CD4-positive, alpha-beta T cell treated with Interferon gamma for 1 hour (primary cell): Measurements from ENCODE around the gene OR1K1.
"Not testable (repeated sequence)": the region's sequence is repeated elsewhere in the genome, so short reads cannot be mapped to it uniquely, and the experiment has no call there.

Experiments
- DNase-seq: peaks from one replicate; pipeline ENCODE4 v3.0.0-alpha.2; 2020

Gene OR1K1, protein sequence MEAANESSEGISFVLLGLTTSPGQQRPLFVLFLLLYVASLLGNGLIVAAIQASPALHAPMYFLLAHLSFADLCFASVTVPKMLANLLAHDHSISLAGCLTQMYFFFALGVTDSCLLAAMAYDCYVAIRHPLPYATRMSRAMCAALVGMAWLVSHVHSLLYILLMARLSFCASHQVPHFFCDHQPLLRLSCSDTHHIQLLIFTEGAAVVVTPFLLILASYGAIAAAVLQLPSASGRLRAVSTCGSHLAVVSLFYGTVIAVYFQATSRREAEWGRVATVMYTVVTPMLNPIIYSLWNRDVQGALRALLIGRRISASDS

DNA sequence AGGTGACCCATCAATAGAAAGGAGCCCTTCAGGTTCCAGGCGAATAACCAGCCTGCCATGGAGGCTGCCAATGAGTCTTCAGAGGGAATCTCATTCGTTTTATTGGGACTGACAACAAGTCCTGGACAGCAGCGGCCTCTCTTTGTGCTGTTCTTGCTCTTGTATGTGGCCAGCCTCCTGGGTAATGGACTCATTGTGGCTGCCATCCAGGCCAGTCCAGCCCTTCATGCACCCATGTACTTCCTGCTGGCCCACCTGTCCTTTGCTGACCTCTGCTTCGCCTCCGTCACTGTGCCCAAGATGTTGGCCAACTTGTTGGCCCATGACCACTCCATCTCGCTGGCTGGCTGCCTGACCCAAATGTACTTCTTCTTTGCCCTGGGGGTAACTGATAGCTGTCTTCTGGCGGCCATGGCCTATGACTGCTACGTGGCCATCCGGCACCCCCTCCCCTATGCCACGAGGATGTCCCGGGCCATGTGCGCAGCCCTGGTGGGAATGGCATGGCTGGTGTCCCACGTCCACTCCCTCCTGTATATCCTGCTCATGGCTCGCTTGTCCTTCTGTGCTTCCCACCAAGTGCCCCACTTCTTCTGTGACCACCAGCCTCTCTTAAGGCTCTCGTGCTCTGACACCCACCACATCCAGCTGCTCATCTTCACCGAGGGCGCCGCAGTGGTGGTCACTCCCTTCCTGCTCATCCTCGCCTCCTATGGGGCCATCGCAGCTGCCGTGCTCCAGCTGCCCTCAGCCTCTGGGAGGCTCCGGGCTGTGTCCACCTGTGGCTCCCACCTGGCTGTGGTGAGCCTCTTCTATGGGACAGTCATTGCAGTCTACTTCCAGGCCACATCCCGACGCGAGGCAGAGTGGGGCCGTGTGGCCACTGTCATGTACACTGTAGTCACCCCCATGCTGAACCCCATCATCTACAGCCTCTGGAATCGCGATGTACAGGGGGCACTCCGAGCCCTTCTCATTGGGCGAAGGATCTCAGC is at the start of gene OR1K1:
Gene OR1K1 (plus strand): TSS at position 58 of the 995 bp plus-strand sequence. CDS start 0 bp downstream, at position 58.
- no peak for DNase-seq

DNA sequence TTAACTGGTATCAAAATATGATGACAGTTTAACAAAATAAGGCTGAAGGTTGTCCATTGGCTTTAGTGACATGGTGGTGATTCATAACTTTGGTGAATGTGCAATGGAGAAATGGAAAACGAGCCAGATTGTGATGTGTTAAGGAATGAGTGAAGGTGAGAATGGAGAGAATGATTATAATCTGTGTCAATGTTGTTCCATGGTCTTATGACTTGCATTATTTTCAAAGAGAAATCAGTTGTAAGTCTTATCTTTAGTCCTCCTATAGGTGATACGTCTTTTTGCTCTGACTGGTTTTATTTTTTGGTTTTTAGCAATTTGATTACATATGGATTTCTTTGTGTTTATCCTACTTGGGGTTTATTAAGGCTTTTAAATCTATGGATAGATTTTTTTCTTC is 45.1 kb upstream of the OR1K1 start:
- DNase-seq = no peak

DNA sequence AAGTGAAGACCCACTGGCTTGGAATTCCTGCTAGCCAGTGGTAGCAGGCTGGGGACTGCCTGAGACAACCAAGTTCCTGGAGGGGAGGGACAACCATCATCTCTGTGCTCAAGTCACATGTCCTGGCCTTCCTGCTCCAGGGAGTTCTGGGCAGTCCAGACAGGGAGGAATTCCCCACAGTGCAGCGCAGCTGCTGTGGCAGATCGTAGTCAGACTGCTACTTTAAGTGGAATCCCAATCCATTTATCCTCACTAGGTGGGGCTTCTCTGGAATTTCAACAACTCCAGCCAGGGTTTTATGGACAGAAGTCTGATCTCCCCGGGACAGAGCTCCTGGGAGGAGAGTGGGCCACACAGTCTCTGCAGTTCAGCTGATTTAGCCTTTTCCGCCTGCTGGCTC is 32.1 kb upstream of the OR1K1 start:
- no peak for DNase-seq

DNA sequence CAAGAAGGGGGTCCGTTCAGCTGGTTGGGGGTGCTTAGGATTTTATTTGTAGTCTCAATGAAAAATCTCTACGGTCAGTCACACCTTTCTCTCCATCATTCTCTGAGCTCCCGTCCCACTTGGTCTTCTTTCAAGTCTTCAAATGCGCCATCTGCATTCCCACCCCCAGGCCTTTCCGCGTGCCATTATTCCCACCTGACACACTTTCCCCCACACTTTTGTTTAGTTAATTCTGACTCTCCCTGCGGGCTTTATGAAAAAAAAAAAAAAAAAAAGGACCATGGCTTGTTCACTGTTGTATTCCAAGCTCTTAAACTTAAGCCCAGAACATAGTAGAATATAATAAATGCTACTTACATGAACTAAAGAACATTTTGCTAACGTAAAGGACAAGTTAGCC is 22.9 kb upstream of the OR1K1 start:
- DNase-seq = no peak

DNA sequence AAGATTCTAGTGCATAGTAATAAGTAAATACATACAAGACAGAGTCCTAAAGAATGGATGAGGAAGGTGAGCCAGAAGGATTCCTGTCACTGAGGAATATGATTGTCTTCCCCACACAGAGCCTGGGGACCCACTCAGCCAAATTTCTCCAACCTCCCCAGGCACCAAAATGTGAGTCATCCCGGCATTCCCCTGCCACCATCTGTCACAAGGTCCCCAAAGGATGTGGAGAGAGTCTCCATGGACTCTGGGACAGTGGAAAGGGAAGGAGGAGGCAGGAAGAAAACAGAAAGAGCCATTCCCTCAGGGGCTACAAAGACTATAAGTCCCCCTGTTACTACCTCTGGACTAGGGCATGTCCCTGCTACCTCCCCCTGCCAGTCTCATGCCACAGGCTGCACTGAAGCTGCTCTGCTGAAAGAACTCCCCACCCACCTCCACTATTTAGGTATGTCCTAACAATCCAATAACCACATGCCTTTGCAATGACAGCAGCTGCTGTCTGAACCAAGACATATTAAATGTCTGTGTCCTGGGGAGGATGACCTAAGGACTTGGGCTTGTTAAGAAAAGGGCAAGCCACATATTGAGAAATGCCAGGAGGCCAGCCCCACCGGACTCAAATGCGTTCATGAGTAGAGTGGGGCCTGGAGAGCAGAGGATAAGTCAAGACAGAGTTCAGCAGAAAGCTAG is 21.8 kb upstream of the OR1K1 start:
- no peak for DNase-seq

DNA sequence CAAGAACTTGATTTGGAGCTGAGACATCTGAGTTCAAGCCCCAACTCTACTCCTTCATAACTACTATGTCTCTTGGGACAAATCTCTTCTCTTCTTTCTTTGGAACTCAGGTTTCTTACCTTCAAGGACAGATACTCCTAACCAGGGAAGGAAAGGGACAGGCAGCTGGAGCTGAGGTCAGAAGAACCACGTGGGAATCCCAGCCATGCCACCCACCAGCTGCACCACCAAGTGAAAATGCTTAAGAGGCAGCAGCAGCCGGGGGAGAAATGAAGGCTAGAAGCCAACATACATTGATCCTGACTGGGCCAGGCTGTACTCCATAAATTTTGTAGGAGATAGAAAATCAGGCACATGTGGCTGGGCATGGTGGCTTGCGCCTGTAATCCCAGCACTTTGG is 20.7 kb upstream of the OR1K1 start:
- no peak for DNase-seq

DNA sequence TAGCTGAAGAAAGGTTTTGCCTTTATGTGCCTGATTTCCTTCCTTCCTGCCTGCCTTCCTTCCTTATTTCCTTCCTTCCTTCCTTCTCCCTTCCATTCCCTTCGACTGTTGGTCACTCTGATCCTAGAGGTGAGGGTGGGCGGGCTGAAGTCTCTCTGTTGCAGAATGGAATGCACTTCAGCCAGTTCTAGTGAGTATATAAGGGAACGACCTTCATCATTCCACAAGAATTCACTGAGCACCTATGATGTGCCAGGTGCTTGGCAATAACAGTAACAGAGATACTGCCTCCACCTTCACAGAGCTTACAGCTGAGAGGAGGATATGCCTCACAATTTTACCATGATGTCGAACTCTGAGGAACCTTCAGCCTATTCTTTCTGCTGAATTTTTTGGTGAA is 19.9 kb upstream of the OR1K1 start:
- DNase-seq = no peak

DNA sequence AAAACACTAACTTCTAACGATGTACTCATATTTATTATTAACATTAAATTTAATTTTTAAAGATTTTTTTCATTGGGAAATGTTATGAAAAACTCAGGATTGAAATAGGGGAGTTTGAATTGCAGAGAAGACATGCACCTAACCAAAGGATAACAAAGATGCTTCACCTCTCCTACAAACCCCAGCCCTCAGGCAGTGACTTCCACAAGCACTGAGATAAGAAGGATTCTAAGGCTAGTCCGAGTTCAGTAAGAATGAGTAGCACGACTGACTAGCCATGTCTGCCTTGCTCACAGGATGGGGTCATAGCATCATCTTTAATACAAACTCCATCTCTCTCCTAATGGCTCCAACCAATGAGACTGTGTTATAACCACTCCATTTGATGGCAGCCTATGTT is 18.3 kb upstream of the OR1K1 start:
- no peak for DNase-seq

DNA sequence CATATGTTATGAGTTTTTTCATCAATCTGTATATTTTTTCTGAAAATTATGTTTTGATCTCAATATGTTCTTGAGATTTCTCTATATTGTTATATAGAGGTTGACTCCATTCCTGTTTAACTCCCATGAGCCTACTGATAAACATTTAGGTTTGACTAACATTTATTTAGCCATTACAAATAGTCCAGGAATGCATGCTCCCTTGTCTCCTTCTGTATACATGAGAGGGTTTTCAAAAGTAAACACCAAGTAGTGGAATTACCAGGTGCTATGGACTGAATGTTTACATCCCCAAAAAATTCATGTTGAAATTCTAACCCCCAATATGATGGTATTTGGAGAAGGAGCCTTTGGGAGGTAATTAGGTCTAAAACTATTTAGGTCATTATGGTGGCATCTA is 14.7 kb upstream of the OR1K1 start:
- no peak for DNase-seq

DNA sequence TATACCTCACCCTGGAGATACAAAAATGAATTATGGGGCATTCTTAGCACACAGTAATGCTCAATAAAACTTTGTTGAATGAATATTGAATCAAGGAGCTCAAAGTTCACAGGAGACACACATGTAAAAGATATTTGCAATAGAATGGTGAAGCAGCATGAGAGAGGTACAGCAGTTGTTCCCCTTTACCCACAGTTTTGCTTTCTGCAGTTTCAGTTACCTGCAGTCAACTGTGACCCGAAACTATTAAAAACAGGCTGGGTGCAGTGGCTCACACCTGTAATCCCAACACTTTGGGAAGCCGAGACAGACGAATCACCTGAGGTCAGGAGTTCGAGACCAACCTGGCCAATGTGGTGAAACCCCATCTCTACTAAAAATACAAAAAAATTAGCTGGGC is 13.6 kb upstream of the OR1K1 start:
- DNase-seq = no peak

DNA sequence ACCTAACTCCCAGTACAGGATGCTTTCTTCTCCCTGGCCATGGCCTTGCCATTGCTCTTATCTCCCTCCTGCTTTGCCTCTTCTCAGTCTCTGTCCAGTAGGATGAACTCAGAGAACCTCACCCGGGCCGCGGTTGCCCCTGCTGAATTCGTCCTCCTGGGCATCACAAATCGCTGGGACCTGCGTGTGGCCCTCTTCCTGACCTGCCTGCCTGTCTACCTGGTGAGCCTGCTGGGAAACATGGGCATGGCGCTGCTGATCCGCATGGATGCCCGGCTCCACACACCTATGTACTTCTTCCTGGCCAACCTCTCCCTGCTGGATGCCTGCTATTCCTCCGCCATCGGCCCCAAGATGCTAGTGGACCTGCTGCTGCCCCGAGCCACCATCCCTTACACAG is 11.1 kb upstream of the OR1K1 start, which contains the start of gene OR5C1:
Gene OR5C1 (plus strand): TSS at position 103 of the 400 bp plus-strand sequence. CDS start 0 bp downstream, at position 103.
- DNase-seq = no peak

DNA sequence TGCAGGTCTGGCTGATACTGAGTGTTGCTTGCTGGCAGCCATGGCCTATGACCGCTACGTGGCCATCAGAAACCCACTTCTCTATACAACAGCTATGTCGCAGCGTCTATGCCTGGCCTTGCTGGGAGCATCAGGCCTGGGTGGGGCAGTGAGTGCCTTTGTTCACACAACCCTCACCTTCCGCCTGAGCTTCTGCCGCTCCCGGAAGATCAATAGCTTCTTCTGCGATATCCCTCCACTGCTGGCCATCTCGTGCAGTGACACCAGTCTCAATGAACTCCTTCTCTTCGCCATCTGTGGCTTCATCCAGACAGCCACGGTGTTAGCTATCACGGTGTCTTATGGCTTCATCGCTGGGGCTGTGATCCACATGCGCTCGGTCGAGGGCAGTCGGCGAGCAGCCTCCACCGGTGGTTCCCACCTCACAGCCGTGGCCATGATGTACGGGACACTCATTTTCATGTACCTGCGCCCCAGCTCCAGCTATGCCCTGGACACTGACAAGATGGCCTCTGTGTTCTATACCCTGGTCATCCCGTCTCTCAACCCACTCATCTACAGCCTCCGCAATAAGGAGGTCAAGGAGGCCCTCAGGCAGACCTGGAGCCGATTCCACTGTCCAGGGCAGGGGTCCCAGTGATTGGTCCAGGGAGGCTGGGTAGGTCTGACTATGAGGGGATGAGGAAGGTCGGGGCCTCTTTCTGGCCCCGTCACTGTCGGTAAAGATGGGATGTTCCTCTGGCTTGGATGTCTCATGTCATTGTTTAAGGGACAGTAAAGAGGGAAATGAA is 10.5 kb upstream of the OR1K1 start:
- no peak for DNase-seq

DNA sequence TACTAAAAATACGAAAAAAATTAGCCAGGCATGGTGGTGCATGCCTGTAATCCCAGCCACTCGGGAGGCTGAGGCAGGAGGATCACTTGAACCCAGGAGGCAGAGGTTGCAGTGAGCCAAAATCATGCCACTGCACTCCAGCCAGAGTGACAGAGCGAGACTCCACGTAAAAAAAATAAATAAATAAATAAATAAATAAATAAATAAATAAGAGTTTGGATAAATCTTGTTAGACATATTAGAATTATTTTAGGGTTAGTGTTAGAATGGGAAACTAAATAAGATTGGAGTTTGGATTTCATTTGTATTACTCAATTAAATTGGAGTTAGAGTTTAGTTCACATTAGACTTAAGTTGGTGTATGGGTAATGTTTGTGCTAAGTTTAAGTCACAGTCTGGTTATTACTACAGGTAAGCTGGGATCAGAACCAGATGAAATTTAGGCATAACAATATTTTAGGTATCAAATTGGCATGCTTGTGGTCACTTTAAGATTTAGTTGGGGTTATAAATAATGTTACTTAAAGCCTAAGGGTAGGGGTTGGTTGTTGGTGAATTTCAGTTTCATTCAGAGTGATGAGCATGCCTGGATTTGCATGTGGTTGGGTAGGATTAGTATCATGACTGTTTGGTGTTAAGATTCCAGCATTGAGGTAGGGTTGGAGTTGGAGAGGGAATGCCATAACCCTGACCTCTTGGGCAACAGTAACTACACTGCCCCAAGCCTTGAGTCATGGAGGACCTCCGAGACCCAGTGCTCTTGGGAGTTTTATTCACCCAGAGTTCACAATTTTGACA is 7.9 kb upstream of the OR1K1 start:
- DNase-seq = no peak

DNA sequence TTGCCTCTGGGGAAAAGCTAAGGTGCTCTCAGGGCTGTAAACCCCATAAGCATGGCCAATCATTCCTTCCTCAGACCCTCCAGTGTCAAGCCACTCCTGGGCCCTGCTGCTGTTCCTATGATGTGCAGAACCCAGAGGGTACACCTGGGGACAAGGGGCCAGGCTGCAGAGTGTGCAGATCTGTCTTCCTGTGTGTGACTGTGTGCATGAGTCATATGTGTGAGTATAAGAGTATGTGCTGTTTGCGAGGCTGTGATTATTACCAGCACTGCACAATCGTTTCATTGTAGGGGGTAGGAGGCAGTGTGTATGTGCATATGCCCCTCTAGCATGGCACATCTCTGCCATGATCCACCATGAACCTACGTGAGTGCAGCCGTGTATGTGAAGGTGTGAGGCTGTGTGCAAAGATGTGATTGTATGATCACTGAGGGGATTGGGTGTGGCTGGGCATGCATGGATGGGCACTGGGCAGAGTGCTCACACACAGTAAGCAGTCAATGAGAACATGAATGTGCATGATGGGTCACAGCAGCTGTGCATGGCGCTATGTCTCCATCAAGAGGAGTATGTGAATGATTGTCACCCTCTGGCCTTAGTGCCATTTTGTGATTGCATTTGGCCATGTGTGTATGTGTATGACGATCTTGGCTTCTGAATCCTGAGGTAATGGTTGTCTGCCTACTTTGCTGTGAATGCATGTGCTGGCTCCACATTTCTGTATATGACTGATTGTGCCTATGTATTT is 2.4 kb upstream of the OR1K1 start:
- DNase-seq = no peak

DNA sequence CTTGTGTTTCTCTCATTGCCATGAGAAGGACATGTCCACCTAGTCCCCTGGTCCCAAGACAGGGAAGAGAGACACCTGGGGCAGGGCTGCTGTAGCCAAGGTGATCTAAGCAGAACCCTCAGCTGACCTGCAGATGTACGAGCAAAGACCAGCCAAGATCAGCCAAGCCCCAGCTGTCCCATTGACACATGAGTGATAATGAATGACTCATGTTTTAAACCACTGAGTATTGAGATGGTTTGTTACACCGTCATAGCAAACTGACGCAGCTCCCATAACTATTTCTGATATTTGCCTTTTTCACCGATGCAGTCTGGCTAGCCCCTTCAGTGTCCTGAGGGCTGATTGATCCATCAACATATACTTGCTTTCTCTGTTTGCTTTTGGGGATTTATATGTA is 6.7 kb downstream of the OR1K1 start:
- DNase-seq = no peak

DNA sequence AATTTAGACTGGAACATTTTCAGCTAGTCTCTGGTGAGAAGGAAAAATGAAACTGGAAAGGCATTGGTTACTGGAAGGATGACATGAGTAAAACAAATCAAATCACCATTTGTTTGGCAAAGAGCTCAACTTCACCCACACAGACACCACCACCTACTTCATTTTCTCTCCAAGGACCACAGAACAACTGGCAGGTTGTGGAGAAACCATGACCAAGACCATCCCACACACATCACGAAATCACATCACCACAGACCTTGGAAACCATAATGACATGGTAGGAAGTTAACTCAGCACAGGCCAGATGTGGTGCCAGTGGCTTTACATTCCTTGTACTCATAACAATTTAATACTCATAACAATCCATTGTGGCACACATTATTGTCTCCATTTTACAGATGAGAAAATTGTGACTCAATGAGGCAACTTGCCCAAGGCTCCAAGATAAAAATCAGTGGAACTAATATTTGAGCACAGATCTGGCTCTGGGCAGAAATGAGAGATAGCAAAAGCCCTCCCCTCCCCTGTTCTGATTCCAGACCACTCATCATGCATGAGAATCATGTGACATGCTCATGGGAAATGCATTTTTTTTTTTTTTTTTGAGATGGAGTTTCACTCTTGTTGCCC is 7.5 kb downstream of the OR1K1 start:
- no peak for DNase-seq

DNA sequence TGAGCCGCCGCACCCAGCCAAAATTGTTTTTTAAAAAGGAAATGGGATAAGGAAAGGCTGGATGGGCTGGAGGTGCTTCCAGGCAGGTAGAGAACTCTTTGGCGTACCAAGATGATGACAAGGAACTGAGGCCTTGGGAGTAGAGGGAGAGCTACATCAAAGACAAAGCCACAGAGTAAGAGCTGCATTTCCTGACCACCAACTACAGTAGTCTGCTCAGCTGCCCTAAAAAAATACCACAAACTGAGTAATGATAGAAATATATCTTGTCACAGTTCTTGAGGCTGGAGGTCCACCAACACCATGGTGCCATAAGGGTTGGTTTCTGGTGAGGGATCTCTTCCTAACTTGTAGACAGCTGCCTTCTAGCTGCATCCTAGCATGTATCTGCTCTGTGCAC is 8.2 kb downstream of the OR1K1 start:
- no peak for DNase-seq

DNA sequence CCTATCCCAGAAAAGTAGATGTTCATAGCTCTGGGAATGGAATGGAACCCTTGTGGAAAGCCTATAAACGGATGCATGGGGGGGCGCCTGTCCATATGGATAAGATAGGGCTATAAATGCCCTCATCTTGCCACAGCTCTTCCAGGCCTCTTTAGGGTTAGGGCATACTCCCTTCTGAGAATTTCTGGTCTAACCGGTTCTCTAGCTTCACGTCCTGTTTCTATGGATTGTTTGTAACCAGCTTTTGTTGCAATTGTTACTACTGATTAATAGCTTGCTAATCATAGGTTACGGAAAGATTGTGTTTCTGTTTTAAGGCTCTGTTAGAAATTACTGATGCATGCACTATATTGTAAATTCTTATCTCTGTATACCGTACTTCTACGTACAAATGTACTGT is 9.3 kb downstream of the OR1K1 start:
- DNase-seq = not testable (repeated sequence)

DNA sequence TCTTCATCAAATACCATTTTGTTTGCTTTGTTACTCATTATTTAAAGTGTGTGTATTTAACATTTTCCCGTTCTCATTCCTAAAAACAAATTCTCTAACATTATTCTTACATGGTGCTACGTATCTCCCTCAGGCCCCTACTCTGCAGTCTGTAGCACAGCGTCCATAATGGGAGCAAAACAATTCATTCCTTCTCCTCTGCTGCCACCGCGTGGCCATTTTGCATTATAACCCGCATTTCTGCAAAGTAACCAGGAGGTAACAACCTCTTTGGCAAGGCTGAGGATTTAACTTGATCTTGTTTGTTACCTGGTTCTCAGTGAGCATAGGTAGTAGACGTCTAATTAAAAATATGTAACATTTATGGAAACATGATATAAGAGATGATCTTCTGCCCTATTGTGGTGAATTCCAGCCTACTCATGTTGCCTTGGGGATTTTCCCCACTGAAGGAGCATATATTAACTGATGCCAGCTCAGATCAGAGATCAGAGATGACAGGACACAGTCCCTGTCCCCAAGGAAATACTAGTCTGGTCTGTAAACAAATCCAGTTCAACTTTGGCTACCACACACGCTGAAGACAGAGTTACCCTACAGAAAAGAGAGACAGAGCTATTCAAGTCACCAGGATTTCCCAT is 10.5 kb downstream of the OR1K1 start:
- DNase-seq = peak; percentile 70

DNA sequence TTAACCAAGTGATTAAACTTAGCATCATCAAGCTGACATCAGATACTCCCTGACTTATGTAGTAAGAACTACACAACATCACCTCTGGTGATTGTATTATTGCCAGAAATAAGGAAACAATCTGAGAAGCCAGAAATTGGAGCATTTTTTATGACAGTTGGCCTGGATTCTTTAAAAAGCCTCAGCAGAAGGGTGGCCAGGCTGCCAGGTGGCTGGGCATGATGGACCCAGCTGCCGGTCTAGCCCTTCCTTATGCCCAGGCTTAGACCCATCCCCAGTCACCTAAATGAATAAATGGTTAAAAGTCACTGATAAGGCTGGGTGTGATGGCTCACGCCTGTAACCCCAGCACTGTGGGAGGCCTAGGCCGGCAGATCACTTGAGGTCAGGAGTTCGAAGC is 12.8 kb downstream of the OR1K1 start:
- DNase-seq = no peak
